DMS53 treated with DMSO at 0.1 percent for 48 hours (cell line): ENCODE measurements around the gene BTRC.
A peak's percentile ranks its signal among the peaks of the same experiment; 100 is the strongest.
"Not testable (repeated sequence)": the region's sequence is repeated elsewhere in the genome, so short reads cannot be mapped to it uniquely, and the experiment has no call there.

Experiments used
- DNase-seq: peaks from one replicate; lab custom pipeline; 2025; ENCODE audit not compliant: unreplicated experiment; lab: John Stamatoyannopoulos, UW

Gene BTRC

GRCh38 chr10:101341438-101341837, 12.5 kb upstream of the BTRC start:
- DNase-seq = no peak

GRCh38 chr10:101346177-101346576, 7.8 kb upstream of the BTRC start:
- DNase-seq = no peak

GRCh38 chr10:101351017-101351416, 2.9 kb upstream of the BTRC start:
- DNase-seq = no peak

- DNase-seq = no peak
Observed at GRCh38 chr10:101351477-101351876, 2.5 kb upstream of the BTRC start.

- DNase-seq = not testable (repeated sequence)
Observed at GRCh38 chr10:101352857-101353256, 1.1 kb upstream of the BTRC start.

- peak; percentile 21 for DNase-seq
Observed at GRCh38 chr10:101354328-101355071, 535 bp downstream of the BTRC start.

- no peak for DNase-seq
Observed at GRCh38 chr10:101355072-101355706, 1.2 kb downstream of the BTRC start.

- no peak for DNase-seq
Observed at GRCh38 chr10:101356132-101356531, 2.2 kb downstream of the BTRC start.

GRCh38 chr10:101357958-101358357, 4.0 kb downstream of the BTRC start:
- DNase-seq = no peak

GRCh38 chr10:101358706-101359300, 4.8 kb downstream of the BTRC start:
- DNase-seq = no peak

- DNase-seq = not testable (repeated sequence)
Observed at GRCh38 chr10:101360090-101360489, 6.1 kb downstream of the BTRC start.

- not testable (repeated sequence) for DNase-seq
Observed at GRCh38 chr10:101360841-101361240, 6.9 kb downstream of the BTRC start.

- no peak for DNase-seq
Observed at GRCh38 chr10:101363850-101364400, 10.0 kb downstream of the BTRC start.

GRCh38 chr10:101364721-101365120, 10.8 kb downstream of the BTRC start:
- no peak for DNase-seq

GRCh38 chr10:101367569-101368453, 13.8 kb downstream of the BTRC start:
- DNase-seq = no peak

GRCh38 chr10:101373063-101373462, 19.1 kb downstream of the BTRC start:
- no peak for DNase-seq

GRCh38 chr10:101373993-101374392, 20.0 kb downstream of the BTRC start:
- not testable (repeated sequence) for DNase-seq

- DNase-seq = no peak
Observed at GRCh38 chr10:101375076-101375475, 21.1 kb downstream of the BTRC start.

- no peak for DNase-seq
Observed at GRCh38 chr10:101379663-101380352, 25.8 kb downstream of the BTRC start.

- DNase-seq = no peak
Observed at GRCh38 chr10:101380353-101381017, 26.5 kb downstream of the BTRC start.
